Vagina (tissue), 2 donors: ENCODE results near the gene MID1IP1. TPM values are rescaled to one million over a fixed set of nuclear protein-coding genes. Genes with fewer than 3 reads are reported as not detected.

Experiments used
- DNase-seq, 2 donors: peaks; one replicate each; pipeline ENCODE4 v3.0.0-alpha.2; 2017; ENCODE audit errors: extremely low spot score in 2 of 2
- H3K27ac ChIP-seq: fragments of 200-600 bp; sonication (generic); one replicate; pipeline ENCODE4 v1.5.1; 2019
- H3K27me3 ChIP-seq: fragments of 200-600 bp; sonication (generic); one replicate; pipeline ENCODE4 v1.5.1; 2019
- H3K36me3 ChIP-seq, 2 donors: fragments of 200-600 bp; sonication (generic); one replicate each; pipeline ENCODE4 v1.5.1; 2017 to 2019
- H3K4me1 ChIP-seq: fragments of 200-600 bp; sonication (generic); one replicate; pipeline ENCODE4 v1.5.1; 2019
- H3K4me3 ChIP-seq, 2 donors: fragments of 200-600 bp; sonication (generic); 1 replicate in 1 of 2; 2 replicates in 1 of 2; pipeline ENCODE4 v1.5.1; 2016 to 2019
- H3K9me3 ChIP-seq: fragments of 200-600 bp; sonication (generic); one replicate; pipeline ENCODE4 v1.5.1; 2019
- POLR2A ChIP-seq, 2 donors: fragments of 450-650 bp; IDR thresholded peaks; one replicate each; pipeline ENCODE4 v1.6.1; 2017; ENCODE audit warnings: antibody characterized with exemption in 2 of 2, mild to moderate bottlenecking in 2 of 2, moderate library complexity in 2 of 2
- POLR2AphosphoS5 ChIP-seq, 2 donors: sonication (generic); formaldehyde crosslinking; IDR thresholded peaks; one replicate each; pipeline ENCODE4 v1.9.0; 2017; ENCODE audit warnings: antibody characterized with exemption in 2 of 2, mild to moderate bottlenecking in 2 of 2, low read depth in 1 of 2; ENCODE audit not compliant: insufficient read depth in 1 of 2
- intact Hi-C: fragments of 100-400 bp; cut with DNase I; formaldehyde crosslinking; loops from one replicate; pipeline ENCODE4 v1.15.1; 2023
- total RNA-seq: library from RNA; depleted of rRNA; stranded (reverse); fragments of >200 nt; gene quantifications from one replicate; pipeline ENCODE4 v1.2.3, GENCODE V29; 2016
- TF ChIP-seq, protein P1 (sequence below), 3 experiments: fragments of 450-650 bp in 2 of 3; fragments of 200-600 bp in 1 of 3; sonication (generic) in 1 of 3; IDR thresholded peaks; one replicate each; pipeline ENCODE4 v1.5.1; 2017 to 2019; ENCODE audit warnings: antibody characterized with exemption in 3 of 3, mild to moderate bottlenecking in 2 of 3, moderate library complexity in 2 of 3

Gene MID1IP1
- total RNA-seq, 1 donor from 2014 or later = 48.9 TPM

DNA sequence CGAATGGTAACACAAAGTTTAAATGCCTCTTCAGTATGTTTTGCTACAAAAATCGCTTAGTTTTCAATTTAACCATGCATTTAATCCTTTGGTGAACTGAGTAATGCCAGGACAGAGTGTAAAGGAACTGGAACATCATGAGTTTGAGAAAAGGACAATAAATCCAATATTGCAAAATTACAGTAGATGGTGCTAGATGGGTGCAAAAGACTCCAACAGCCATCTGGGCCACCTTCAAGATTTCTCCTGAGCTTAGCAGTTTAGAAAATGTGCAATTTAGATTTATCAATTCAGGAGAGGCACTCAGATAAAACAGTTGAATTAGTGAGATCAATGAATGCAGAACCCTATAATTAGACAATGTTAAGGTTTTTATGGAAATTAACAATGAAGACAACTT lies 33.2 kb upstream of the MID1IP1 start:
- intact Hi-C loops = no loop called here
- Histone ChIP-seq H3K4me1 (no peaks in the 10 kb centered on the region), H3K27me3 (no peaks in the 10 kb centered on the region), H3K27ac (no peak overlapping the region), H3K4me3 (no peak overlapping the region), H3K36me3 (no peaks in the 10 kb centered on the region), H3K9me3 (no peaks in the 10 kb centered on the region)
- TF ChIP-seq, protein P1, sequence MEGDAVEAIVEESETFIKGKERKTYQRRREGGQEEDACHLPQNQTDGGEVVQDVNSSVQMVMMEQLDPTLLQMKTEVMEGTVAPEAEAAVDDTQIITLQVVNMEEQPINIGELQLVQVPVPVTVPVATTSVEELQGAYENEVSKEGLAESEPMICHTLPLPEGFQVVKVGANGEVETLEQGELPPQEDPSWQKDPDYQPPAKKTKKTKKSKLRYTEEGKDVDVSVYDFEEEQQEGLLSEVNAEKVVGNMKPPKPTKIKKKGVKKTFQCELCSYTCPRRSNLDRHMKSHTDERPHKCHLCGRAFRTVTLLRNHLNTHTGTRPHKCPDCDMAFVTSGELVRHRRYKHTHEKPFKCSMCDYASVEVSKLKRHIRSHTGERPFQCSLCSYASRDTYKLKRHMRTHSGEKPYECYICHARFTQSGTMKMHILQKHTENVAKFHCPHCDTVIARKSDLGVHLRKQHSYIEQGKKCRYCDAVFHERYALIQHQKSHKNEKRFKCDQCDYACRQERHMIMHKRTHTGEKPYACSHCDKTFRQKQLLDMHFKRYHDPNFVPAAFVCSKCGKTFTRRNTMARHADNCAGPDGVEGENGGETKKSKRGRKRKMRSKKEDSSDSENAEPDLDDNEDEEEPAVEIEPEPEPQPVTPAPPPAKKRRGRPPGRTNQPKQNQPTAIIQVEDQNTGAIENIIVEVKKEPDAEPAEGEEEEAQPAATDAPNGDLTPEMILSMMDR (IDR thresholded peaks at IDR 0.05) = peak in 1 of 3 experiments; percentile 36
- no peak for TF ChIP-seq POLR2A (IDR thresholded peaks at IDR 0.05)
- DNase-seq = no peak

DNA sequence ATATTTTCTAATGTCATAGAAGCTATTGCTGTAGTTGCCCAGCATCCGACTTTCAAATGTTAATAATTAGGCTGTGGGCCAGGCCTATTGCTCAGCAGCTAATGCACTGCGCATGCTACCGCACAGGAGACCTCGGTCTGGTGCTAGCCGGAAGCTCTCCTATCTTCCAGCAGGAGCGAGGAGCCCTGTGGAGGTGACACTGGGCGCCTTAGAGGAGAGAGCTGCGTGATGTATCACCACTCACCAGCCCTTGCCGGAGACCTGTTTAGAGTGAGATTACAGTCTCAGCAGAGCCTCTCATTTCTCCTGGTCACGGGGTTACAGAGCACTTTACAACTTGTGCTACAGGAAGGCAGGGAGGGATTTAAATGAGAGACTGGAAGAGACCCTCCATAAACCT lies 31.1 kb upstream of the MID1IP1 start:
- no peaks in the 10 kb centered on the region for H3K27me3 ChIP-seq
- no peaks in the 10 kb centered on the region for H3K36me3 ChIP-seq
- intact Hi-C loops = no loop called here
- no peak for DNase-seq
- H3K4me1 ChIP-seq = no peaks in the 10 kb centered on the region
- H3K9me3 ChIP-seq = no peaks in the 10 kb centered on the region
- TF ChIP-seq POLR2A (IDR thresholded peaks at IDR 0.05) (no peak), POLR2AphosphoS5 (IDR thresholded peaks at IDR 0.05; ENCODE audit: insufficient read depth in 1 of 2, low read depth in 1 of 2) (no peak)
- TF ChIP-seq, protein P1 (IDR thresholded peaks at IDR 0.05) = no peak
- no peak overlapping the region for H3K27ac ChIP-seq
- H3K4me3 ChIP-seq = no peak overlapping the region

DNA sequence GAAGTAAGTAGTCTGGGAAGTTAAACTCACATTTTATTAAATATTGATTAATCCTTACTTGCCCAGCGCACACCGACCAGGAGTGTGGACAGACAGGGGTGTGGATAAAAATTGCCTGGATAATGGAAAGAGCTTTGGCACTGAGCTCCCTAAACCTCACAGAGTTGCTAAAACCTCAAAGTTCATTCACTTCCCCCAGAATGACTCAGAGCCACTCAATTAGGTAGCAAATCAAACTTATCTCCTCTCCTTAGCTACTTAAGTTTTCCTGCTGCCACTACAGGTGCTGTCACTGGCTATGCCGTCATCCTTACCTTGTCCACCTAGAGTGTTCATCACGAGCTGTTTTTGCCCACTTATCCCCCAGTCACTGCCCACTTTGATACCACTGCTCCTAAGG lies 27.0 kb upstream of the MID1IP1 start:
- DNase-seq = no peak
- H3K4me3 ChIP-seq = no peak overlapping the region
- intact Hi-C loops = no loop called here

DNA sequence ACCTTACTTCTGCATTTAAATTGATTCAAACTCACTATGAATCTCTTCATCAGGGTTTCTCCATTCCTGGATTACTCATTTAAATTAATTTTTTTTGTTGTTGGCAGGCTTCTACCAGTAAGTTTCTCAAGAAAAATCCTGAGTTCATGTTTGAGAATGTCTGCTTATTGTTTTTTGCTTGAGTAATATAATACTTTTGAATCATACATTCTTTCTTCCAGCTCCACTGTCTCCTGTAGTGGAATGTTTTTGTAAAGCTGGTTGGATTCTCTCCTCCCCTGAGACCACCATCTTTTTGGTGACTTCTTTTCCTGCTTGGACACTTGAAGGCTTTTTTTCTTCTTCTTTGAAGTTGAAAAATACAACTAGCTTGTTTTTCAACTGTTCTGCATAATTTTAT lies 4.3 kb upstream of the MID1IP1 start:
- Histone ChIP-seq H3K4me3 (no peak overlapping the region), H3K27me3 (no peaks in the 10 kb centered on the region), H3K27ac (no peak overlapping the region), H3K9me3 (no peaks in the 10 kb centered on the region), H3K36me3 (no peaks in the 10 kb centered on the region), H3K4me1 (no peaks in the 10 kb centered on the region)
- no peak for DNase-seq
- TF ChIP-seq POLR2AphosphoS5 (IDR thresholded peaks at IDR 0.05; ENCODE audit: insufficient read depth in 1 of 2, low read depth in 1 of 2) = no peak
- TF ChIP-seq POLR2A (IDR thresholded peaks at IDR 0.05) = no peak
- TF ChIP-seq, protein P1 (IDR thresholded peaks at IDR 0.05) = no peak
- intact Hi-C loops = no loop called here

More for the DNA sequence above, 27.0 kb upstream of the MID1IP1 start:
- H3K27ac ChIP-seq = no peak overlapping the region
- no peaks in the 10 kb centered on the region for H3K27me3 ChIP-seq
- TF ChIP-seq POLR2A (IDR thresholded peaks at IDR 0.05) (no peak), POLR2AphosphoS5 (IDR thresholded peaks at IDR 0.05; ENCODE audit: insufficient read depth in 1 of 2, low read depth in 1 of 2) (no peak)
- TF ChIP-seq, protein P1 (IDR thresholded peaks at IDR 0.05) = no peak
- H3K9me3 ChIP-seq = no peaks in the 10 kb centered on the region
- H3K4me1 ChIP-seq = no peaks in the 10 kb centered on the region
- no peaks in the 10 kb centered on the region for H3K36me3 ChIP-seq

DNA sequence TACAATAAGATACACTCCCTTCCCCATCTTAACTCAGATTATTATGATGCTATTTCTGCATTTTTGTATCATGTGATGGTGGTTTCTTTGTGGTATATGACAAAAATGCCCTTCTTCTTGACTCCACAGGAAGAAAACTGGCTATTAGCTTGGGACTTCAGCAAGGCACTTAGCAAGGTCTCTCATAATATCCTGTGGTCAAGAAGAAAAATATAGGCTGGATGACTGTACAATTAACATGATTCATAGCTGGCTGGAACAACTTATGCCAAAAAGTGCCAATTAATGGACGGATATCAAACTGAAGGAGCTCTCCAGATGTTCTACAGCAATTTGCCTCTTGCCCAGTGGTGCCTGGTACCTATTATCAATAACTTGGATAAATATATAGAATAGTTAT lies 2.3 kb upstream of the MID1IP1 start:
- TF ChIP-seq, protein P1 (IDR thresholded peaks at IDR 0.05) = no peak
- no peak for TF ChIP-seq POLR2A (IDR thresholded peaks at IDR 0.05)
- no peak for TF ChIP-seq POLR2AphosphoS5 (IDR thresholded peaks at IDR 0.05; ENCODE audit: insufficient read depth in 1 of 2, low read depth in 1 of 2)
- H3K27ac ChIP-seq = no peak overlapping the region
- H3K4me1 ChIP-seq = no peaks in the 10 kb centered on the region
- no peak for DNase-seq
- H3K36me3 ChIP-seq = no peaks in the 10 kb centered on the region
- intact Hi-C loops = no loop called here
- H3K27me3 ChIP-seq = no peaks in the 10 kb centered on the region
- no peak overlapping the region for H3K4me3 ChIP-seq
- H3K9me3 ChIP-seq = no peaks in the 10 kb centered on the region
